ENCODE measurements around the gene EDIL3.

EDIL3 gene

DNA sequence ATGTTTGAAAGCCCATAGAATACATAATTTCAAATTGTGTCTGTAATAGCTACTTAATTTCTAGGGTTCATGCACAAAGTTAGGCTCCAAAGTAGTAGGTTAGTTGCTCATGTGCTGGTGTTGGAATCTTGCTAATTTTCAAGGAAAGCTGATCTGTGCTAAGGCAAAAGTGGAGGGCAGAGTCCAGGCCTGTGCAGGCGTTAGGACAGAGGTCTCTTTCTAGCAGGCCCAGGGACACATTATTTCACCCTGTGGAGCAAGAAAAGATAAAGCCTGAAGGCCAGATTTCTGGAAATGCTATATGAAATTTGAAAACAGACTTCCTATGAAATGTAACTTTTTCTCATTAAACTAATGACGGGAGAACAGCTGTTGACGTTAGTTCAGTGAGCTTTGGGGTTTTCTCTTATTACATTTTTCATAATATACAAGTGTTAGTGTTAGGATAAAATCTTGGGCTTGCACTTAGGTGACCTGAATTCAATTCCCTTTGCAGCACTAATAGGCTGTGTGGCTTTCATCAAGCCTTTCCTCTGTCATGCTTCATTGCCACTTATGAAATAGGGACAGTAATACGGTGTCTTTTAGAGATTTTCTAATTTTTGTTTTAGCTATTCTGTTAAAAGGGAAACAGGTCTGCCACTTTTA is 467.3 kb downstream of the EDIL3 start:
- no peak for DNase-seq (ENCODE audit: low spot score)
- in situ Hi-C loops (cut with MboI; ENCODE audit: low sequenced_read_pairs, unreplicated experiment), result no loop called here
- TF ChIP-seq, protein P1, sequence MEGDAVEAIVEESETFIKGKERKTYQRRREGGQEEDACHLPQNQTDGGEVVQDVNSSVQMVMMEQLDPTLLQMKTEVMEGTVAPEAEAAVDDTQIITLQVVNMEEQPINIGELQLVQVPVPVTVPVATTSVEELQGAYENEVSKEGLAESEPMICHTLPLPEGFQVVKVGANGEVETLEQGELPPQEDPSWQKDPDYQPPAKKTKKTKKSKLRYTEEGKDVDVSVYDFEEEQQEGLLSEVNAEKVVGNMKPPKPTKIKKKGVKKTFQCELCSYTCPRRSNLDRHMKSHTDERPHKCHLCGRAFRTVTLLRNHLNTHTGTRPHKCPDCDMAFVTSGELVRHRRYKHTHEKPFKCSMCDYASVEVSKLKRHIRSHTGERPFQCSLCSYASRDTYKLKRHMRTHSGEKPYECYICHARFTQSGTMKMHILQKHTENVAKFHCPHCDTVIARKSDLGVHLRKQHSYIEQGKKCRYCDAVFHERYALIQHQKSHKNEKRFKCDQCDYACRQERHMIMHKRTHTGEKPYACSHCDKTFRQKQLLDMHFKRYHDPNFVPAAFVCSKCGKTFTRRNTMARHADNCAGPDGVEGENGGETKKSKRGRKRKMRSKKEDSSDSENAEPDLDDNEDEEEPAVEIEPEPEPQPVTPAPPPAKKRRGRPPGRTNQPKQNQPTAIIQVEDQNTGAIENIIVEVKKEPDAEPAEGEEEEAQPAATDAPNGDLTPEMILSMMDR (IDR thresholded peaks at IDR 0.05; ENCODE audit: borderline replicate concordance, control extremely low read depth, extremely low read depth, insufficient read depth, missing control alignments), result no peak

DNA sequence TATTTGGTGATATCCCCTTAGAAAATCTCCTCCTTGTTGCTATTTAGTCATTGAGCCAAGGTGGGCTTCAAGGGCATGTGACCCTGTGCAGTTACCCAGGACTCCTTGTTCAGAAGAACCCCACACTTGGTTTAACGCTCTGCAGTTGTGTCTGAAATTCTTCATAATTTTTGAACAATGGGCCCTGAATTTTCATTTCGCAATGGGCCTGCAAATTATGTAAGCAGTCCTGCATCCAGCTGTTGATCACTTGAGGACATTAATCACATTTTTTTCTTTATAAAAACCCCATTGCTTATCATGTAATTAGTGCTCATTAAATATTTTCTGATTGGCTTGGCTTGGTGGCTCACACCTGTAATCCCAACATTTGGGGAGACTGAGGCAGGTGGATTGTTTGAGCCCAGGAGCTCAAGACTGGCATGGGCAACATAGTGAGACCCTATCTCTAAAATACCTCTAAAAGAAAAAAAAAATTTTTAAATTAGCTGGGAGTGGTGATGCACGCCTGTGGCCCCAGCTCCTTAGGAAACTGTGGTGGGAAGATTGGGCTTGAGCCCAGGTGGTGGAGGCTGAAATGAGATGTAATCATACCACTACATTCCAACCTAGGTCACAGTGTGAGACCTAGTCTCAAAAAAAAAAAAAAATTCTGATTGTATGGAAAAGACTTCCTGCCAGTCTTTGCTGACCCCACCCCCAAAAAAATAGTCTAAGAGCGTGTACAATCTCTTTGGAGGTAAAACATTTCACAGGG is 469.8 kb downstream of the EDIL3 start:
- TF ChIP-seq, protein P1 (IDR thresholded peaks at IDR 0.05; ENCODE audit: borderline replicate concordance, control extremely low read depth, extremely low read depth, insufficient read depth, missing control alignments), result no peak
- no peak for DNase-seq (ENCODE audit: low spot score)
- in situ Hi-C loops (cut with MboI; ENCODE audit: low sequenced_read_pairs, unreplicated experiment), result no loop called here

DNA sequence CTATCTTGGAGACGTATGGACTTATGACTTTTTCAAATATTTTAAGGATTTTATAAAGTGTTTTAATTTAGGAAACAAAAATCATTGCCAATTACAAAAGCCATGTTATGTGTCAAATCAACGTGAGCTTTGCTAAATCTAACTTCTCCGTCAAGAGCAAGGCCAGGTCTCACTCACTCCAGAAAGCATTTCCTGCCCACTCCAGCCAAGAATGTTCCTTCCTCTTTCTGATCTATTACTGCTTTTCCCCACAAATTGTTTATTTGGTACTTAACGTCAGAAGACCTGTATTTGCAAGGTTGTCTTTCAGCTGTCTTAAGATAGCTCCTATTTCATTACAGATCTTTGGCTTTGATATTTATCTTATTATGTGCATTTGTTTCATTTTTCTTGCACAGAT is 470.5 kb downstream of the EDIL3 start:
- in situ Hi-C loops (cut with MboI; ENCODE audit: low sequenced_read_pairs, unreplicated experiment), result no loop called here
- TF ChIP-seq, protein P1 (IDR thresholded peaks at IDR 0.05; ENCODE audit: borderline replicate concordance, control extremely low read depth, extremely low read depth, insufficient read depth, missing control alignments), result no peak
- no peak for DNase-seq (ENCODE audit: low spot score)

DNA sequence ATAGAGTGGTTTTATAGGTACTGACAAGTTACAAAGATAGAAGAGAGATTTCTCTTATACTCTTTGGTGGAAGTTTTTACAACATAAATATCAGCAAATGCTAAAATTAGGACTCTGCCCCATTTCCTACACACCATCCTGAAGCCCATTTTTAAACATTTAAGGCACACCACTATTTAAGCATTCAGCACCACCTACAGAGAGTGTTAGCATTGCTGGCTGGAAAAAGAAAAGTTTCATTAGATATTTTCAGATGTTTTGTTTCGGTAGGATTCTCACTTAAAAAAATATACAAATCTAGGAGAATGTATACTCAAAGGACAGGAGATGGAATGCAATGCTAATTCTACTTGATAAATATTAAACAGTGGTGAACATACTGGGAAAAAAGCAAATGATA is 471.1 kb downstream of the EDIL3 start:
- DNase-seq (ENCODE audit: low spot score), result no peak
- TF ChIP-seq, protein P1 (IDR thresholded peaks at IDR 0.05; ENCODE audit: borderline replicate concordance, control extremely low read depth, extremely low read depth, insufficient read depth, missing control alignments), result no peak
- in situ Hi-C loops (cut with MboI; ENCODE audit: low sequenced_read_pairs, unreplicated experiment), result no loop called here

DNA sequence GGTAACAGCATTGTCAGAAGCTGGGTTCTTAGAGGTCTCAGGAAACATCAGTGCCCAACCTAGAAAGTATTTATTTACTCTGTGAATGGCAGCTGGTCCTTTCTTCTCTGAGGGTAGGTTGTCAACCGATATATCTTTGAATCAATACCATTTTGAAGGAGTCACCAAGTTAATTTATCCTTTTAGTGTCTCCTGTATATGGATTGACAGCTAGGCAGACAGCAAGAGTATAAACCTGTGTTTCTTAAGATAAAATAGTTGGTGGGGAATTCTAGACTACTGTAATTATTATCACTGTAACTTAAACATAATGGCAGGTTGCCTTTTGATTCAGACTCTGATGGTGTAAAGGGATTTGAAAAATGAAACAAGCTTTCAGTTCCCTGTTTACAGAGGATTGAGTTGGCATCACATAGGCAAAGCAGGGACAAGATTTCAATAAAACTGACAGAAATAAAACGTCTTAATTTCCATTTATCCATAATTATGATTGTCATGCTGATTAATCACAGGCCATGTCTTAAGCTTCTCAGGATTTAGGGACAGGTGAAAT is 473.2 kb downstream of the EDIL3 start:
- no peak for DNase-seq (ENCODE audit: low spot score)
- TF ChIP-seq, protein P1 (IDR thresholded peaks at IDR 0.05; ENCODE audit: borderline replicate concordance, control extremely low read depth, extremely low read depth, insufficient read depth, missing control alignments), result no peak
- in situ Hi-C loops (cut with MboI; ENCODE audit: low sequenced_read_pairs, unreplicated experiment), result no loop called here

DNA sequence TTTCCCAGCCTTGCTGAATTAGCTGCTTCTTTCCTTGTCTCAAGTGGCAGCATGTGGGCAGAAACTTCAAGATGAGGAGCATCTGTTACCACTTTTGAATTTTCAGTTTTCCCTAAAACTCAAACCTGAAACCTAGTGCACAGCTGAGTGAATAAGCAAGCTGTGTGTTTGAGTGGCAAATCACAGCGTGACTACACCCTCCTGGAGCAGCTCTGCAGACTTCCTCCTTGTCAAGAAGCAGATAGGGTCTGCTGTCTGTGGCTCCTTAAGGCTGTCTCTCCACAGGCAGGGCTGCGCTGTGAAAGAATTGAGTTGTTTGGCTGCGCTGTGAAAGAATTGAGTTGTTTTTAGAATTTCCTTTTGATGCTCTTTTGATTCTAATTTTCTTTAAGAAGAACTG is 484.4 kb downstream of the EDIL3 start:
- in situ Hi-C loops (cut with MboI; ENCODE audit: low sequenced_read_pairs, unreplicated experiment), result no loop called here

More for the DNA sequence above, 484.4 kb downstream of the EDIL3 start:
- TF ChIP-seq, protein P1 (IDR thresholded peaks at IDR 0.05; ENCODE audit: borderline replicate concordance, control extremely low read depth, extremely low read depth, insufficient read depth, missing control alignments), result no peak
- DNase-seq (ENCODE audit: low spot score), result no peak

Data from GM13976 (cell line).